ENCODE measurements around the gene D2HGDH.

D2HGDH gene

GRCh38 chr2:241795021-241795999 is 60.9 kb downstream of the D2HGDH start:
- H3K4me2 ChIP-seq (ENCODE audit: low read length), result no peak overlapping the region
- no peaks in the 10 kb centered on the region for H3K27me3 ChIP-seq (ENCODE audit: control insufficient read depth, low read length)
- no peaks in the 10 kb centered on the region for H3K9me2 ChIP-seq (replicated peaks; ENCODE audit: control insufficient read depth, low read length)
- no peak overlapping the region for H3K4me3 ChIP-seq (ENCODE audit: low read length)
- no peaks in the 10 kb centered on the region for H3K4me1 ChIP-seq (ENCODE audit: control insufficient read depth, low read length)
- no peaks in the 10 kb centered on the region for H3K79me2 ChIP-seq (ENCODE audit: control insufficient read depth, low read length)
- no peaks in the 10 kb centered on the region for H4K20me1 ChIP-seq (ENCODE audit: control insufficient read depth, insufficient read depth, low read depth, low read length)
- H3F3A ChIP-seq (ENCODE audit: control insufficient read depth, insufficient read depth), result no peaks in the 10 kb centered on the region
- no peak overlapping the region for H3K27ac ChIP-seq (ENCODE audit: low read depth, low read length)
- no peaks in the 10 kb centered on the region; the same call in 1 of the 2 replicates for H3K9me3 ChIP-seq (ENCODE audit: control insufficient read depth, insufficient read depth, low read length)
- TF ChIP-seq CTCF (IDR thresholded peaks at IDR 0.05; ENCODE audit: low read depth, low read length, poor library complexity, severe bottlenecking), result no peak
- TF ChIP-seq EZH2phosphoT487 (IDR thresholded peaks at IDR 0.05; ENCODE audit: borderline replicate concordance, low read length), result no peak
- H3K36me3 ChIP-seq (ENCODE audit: control insufficient read depth, low read length), result no peaks in the 10 kb centered on the region

- Histone ChIP-seq H3K36me3 (ENCODE audit: control insufficient read depth, low read length) (no peaks in the 10 kb centered on the region), H4K20me1 (ENCODE audit: control insufficient read depth, insufficient read depth, low read depth, low read length) (no peaks in the 10 kb centered on the region), H3K4me1 (ENCODE audit: control insufficient read depth, low read length) (no peaks in the 10 kb centered on the region), H3K9me2 (replicated peaks; ENCODE audit: control insufficient read depth, low read length) (no peaks in the 10 kb centered on the region), H3K27ac (ENCODE audit: low read depth, low read length) (no peak overlapping the region), H3K9me3 (ENCODE audit: control insufficient read depth, insufficient read depth, low read length) (no peaks in the 10 kb centered on the region), H3F3A (ENCODE audit: control insufficient read depth, insufficient read depth) (no peaks in the 10 kb centered on the region), H3K4me2 (ENCODE audit: low read length) (no peak overlapping the region), H3K79me2 (ENCODE audit: control insufficient read depth, low read length) (no peaks in the 10 kb centered on the region), H3K27me3 (ENCODE audit: control insufficient read depth, low read length) (no peaks in the 10 kb centered on the region), H3K4me3 (ENCODE audit: low read length) (no peak overlapping the region)
- TF ChIP-seq CTCF (IDR thresholded peaks at IDR 0.05; ENCODE audit: low read depth, low read length, poor library complexity, severe bottlenecking), result no peak
Measured at GRCh38 chr2:241796209-241796608, 61.8 kb downstream of the D2HGDH start.

GRCh38 chr2:241796610-241797138 is 62.2 kb downstream of the D2HGDH start:
- H3K27me3 ChIP-seq (ENCODE audit: control insufficient read depth, low read length), result no peaks in the 10 kb centered on the region
- H3K4me3 ChIP-seq (ENCODE audit: low read length), result no peak overlapping the region
- no peaks in the 10 kb centered on the region for H4K20me1 ChIP-seq (ENCODE audit: control insufficient read depth, insufficient read depth, low read depth, low read length)
- no peaks in the 10 kb centered on the region for H3F3A ChIP-seq (ENCODE audit: control insufficient read depth, insufficient read depth)
- TF ChIP-seq EZH2phosphoT487 (IDR thresholded peaks at IDR 0.05; ENCODE audit: borderline replicate concordance, low read length), result no peak
- TF ChIP-seq CTCF (IDR thresholded peaks at IDR 0.05; ENCODE audit: low read depth, low read length, poor library complexity, severe bottlenecking), result no peak
- no peak overlapping the region for H3K27ac ChIP-seq (ENCODE audit: low read depth, low read length)
- H3K79me2 ChIP-seq (ENCODE audit: control insufficient read depth, low read length), result no peaks in the 10 kb centered on the region
- H3K9me2 ChIP-seq (replicated peaks; ENCODE audit: control insufficient read depth, low read length), result no peaks in the 10 kb centered on the region
- no peaks in the 10 kb centered on the region for H3K36me3 ChIP-seq (ENCODE audit: control insufficient read depth, low read length)
- H3K4me1 ChIP-seq (ENCODE audit: control insufficient read depth, low read length), result no peaks in the 10 kb centered on the region
- no peak overlapping the region for H3K4me2 ChIP-seq (ENCODE audit: low read length)
- H3K9me3 ChIP-seq (ENCODE audit: control insufficient read depth, insufficient read depth, low read length), result no peaks in the 10 kb centered on the region

All from DOHH2 (cell line).